ENCODE results near the gene LCLAT1. TPM values are rescaled to one million over a fixed set of nuclear protein-coding genes. Genes with fewer than 3 reads are reported as not detected.
A peak's percentile ranks its signal among the peaks of the same experiment; 100 is the strongest.
"Not testable (repeated sequence)": the region's sequence is repeated elsewhere in the genome, so short reads cannot be mapped to it uniquely, and the experiment has no call there.

LCLAT1 gene
- total RNA-seq, 1 donor from 2014 or later = 27.7 TPM

DNA sequence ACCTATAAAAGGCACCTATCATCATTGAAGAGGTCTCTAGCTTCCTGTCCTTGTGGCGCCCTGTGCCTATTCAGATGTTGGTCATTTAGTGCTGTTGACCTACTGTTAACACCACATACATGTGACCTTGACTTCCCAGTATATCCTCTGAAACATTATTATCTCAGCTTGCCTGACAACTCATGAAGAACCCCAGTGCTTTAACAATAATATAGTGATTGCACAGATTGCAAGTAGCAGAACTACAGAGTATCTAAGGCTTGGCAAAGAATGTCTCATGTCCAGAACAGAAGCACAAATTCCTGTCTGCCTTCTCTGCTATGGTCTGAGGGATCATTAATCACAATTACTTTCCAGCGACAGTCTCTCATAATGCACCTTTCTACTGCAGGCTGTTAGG lies 165.3 kb downstream of the LCLAT1 start:
- H3K27me3 Mint-ChIP-seq (ENCODE audit: low read depth) = no peaks in the 10 kb centered on the region
- peaks cover 5% of the 10 kb centered on the region for H3K36me3 Mint-ChIP-seq (ENCODE audit: low read depth)
- H3K9me3 Mint-ChIP-seq = no peaks in the 10 kb centered on the region
- no peak overlapping the region for H3K4me3 Mint-ChIP-seq
- no peak overlapping the region for H3K27ac Mint-ChIP-seq (ENCODE audit: unreplicated experiment)
- peaks cover 7% of the 10 kb centered on the region for H3K4me1 Mint-ChIP-seq
- DNase-seq (ENCODE audit: low read depth, low spot score) = no peak
- no peak for TF ChIP-seq CTCF (conservative IDR thresholded peaks at IDR 0.05)

DNA sequence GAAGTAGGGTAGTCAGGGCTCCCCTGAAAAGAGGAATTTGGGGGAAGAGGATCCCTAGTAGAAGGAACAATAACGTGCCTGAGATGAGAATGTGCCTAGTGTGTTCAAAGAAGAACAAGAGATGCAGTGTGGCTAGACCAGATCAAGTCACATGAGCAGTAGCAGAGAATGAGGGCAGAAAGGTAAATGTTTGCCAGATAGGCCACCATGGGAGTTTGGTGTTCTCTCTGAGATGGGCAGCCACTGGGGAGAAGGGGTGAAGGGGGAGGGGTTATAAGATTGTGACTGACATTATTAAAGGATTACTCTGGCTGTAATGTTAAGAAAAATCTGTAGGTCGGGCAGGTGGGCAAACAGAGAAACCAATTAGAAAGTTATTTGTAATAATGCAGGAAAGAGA lies 166.0 kb downstream of the LCLAT1 start:
- H3K27ac Mint-ChIP-seq (ENCODE audit: unreplicated experiment) = no peak overlapping the region
- peaks cover 7% of the 10 kb centered on the region for H3K4me1 Mint-ChIP-seq

DNA sequence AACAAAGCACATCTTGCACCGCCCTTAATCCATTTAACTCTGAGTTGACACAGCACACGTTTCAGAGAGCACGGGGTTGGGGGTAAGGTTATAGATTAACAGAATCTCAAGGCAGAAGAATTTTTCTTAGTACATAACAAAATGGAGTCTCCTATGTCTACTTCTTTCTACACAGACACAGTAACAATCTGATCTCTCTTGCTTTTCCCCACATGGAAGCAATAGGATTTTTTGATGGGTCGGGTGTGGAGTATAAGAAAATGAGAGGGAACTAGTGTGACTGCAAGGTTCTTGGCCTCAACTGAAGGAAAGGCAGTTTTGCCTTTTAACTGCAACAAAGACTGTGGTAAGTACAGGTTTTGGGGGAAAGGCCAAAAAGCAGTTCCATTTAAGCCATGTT lies 167.2 kb downstream of the LCLAT1 start:
- H3K4me1 Mint-ChIP-seq; H3K27me3 Mint-ChIP-seq (ENCODE audit: low read depth); H3K27ac Mint-ChIP-seq (ENCODE audit: unreplicated experiment): not testable (repeated sequence)

More for the DNA sequence above, 166.0 kb downstream of the LCLAT1 start:
- Mint-ChIP-seq H3K36me3 (ENCODE audit: low read depth) (peaks cover 3% of the 10 kb centered on the region), H3K9me3 (no peaks in the 10 kb centered on the region), H3K27me3 (ENCODE audit: low read depth) (no peaks in the 10 kb centered on the region), H3K4me3 (no peak overlapping the region)
- no peak for DNase-seq (ENCODE audit: low read depth, low spot score)
- TF ChIP-seq CTCF (conservative IDR thresholded peaks at IDR 0.05) = no peak

GRCh38 chr2:30615926-30616325 lies 168.9 kb downstream of the LCLAT1 start:
- H3K4me1 Mint-ChIP-seq = peaks cover 7% of the 10 kb centered on the region
- H3K36me3 Mint-ChIP-seq (ENCODE audit: low read depth) = no peaks in the 10 kb centered on the region
- H3K27me3 Mint-ChIP-seq (ENCODE audit: low read depth) = no peaks in the 10 kb centered on the region
- no peaks in the 10 kb centered on the region for H3K9me3 Mint-ChIP-seq
- no peak overlapping the region for H3K27ac Mint-ChIP-seq (ENCODE audit: unreplicated experiment)
- TF ChIP-seq CTCF (conservative IDR thresholded peaks at IDR 0.05) = no peak
- no peak for DNase-seq (ENCODE audit: low read depth, low spot score)
- H3K4me3 Mint-ChIP-seq = no peak overlapping the region

More for the DNA sequence above, 167.2 kb downstream of the LCLAT1 start:
- not testable (repeated sequence) for H3K36me3 Mint-ChIP-seq (ENCODE audit: low read depth); H3K9me3 Mint-ChIP-seq; DNase-seq (ENCODE audit: low read depth, low spot score); H3K4me3 Mint-ChIP-seq

DNA sequence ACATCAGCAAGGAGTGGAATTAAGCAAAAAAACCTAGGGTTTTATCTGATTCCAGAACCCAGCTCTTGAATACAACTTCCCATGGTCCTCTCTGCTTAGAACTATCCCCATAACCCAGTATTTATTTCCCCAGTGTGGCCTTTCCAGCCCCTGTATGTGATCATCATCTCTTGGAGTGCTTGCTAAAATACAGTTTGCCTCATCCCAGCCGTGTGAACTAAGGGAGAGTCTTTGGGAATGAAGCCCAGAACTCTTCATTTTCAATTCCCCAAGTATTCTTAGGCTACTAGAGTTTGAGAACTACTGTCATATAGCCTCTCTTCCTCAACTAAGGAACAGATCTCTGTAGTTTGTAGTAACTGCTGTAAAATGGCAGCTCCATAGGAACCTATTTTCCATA lies 173.1 kb downstream of the LCLAT1 start:
- H3K27ac Mint-ChIP-seq (ENCODE audit: unreplicated experiment) = no peak overlapping the region
- no peaks in the 10 kb centered on the region for H3K27me3 Mint-ChIP-seq (ENCODE audit: low read depth)
- no peak for DNase-seq (ENCODE audit: low read depth, low spot score)
- no peak for TF ChIP-seq CTCF (conservative IDR thresholded peaks at IDR 0.05)
- no peaks in the 10 kb centered on the region for H3K4me1 Mint-ChIP-seq
- H3K36me3 Mint-ChIP-seq (ENCODE audit: low read depth) = peaks cover 11% of the 10 kb centered on the region
- no peaks in the 10 kb centered on the region for H3K9me3 Mint-ChIP-seq
- no peak overlapping the region for H3K4me3 Mint-ChIP-seq

DNA sequence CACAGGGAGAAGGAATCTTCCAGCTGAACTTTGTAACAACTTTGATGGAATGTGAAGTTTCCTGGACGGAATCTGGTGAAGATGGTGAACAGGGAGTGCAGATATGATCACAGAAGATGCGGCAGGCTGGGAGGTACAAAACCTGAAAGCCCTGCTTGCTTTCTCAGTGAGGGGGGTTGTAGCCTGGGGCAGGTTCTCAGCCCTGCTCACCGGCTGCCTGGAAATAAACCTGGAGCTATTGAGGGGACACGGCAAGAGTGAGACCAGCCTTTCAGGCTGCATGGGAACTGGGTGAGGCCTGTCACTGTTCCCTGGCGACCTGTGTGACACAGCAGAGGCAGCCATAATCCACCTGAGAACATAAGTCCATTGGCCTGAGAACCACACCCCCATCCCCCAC lies 174.8 kb downstream of the LCLAT1 start:
- no peak overlapping the region for H3K4me3 Mint-ChIP-seq
- DNase-seq (ENCODE audit: low read depth, low spot score) = no peak
- H3K27me3 Mint-ChIP-seq (ENCODE audit: low read depth) = no peaks in the 10 kb centered on the region
- peaks cover 11% of the 10 kb centered on the region for H3K36me3 Mint-ChIP-seq (ENCODE audit: low read depth)
- no peaks in the 10 kb centered on the region for H3K4me1 Mint-ChIP-seq
- H3K27ac Mint-ChIP-seq (ENCODE audit: unreplicated experiment) = peak overlapping the region; percentile 22
- no peaks in the 10 kb centered on the region for H3K9me3 Mint-ChIP-seq
- no peak for TF ChIP-seq CTCF (conservative IDR thresholded peaks at IDR 0.05)
